SK-N-MC (cell line): ENCODE data around the gene CPN2.

Experiments used
- EZH2 ChIP-seq: fragments of 200-600 bp; sonication (generic); IDR thresholded peaks from one replicate; pipeline ENCODE4 v1.6.1; 2017; ENCODE audit warnings: antibody characterized with exemption
- FOXP2 ChIP-seq: optimal IDR thresholded peaks from 2 replicates; pipeline ENCODE3; 2011; ENCODE audit warnings: mild to moderate bottlenecking, moderate library complexity; ENCODE audit not compliant: insufficient read depth; ENCODE audit errors: extremely low read length, control extremely low read depth
- POLR2AphosphoS5 ChIP-seq: IDR thresholded peaks from 2 replicates; pipeline ENCODE4 v1.6.1; 2012; ENCODE audit warnings: mild to moderate bottlenecking, low read depth, low read length, borderline replicate concordance

DNA sequence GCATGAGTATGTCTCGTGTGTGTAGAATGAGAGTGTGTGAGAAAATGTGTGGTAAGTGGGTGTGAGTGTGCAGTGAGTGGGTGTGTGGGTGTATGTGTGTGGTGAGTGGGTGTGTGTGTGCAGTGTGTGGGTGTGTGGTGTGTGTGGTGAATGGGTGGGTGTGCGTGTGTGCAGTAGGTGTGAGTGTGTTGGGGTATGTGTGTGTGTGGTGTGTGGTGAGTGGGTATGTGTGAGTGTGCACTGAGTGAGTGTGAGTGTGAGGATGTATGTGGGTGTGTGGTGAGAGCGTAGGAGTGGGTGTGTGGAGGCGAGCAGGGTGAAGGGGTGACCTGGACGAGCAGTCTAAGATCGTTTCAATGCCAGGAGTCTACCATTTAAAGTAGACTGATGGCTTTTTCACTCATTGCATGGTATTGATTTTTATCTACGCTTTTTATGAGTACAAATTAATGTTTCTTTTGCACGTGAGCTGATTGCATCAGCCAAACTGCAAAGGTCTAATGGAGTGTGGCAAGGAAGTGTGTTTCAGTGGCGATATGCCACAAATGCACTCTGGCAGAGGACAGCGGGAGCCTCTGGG lies 1.6 kb upstream of the CPN2 start:
- no peak for TF ChIP-seq POLR2AphosphoS5
- TF ChIP-seq EZH2: no peak
- TF ChIP-seq FOXP2: no peak
